ENCODE measurements around the gene MTMR2. TPM values are rescaled to one million over a fixed set of nuclear protein-coding genes. Genes with fewer than 3 reads are reported as not detected.

The MTMR2 gene
- total and polyA plus RNA-seq, 2 experiments from 2014 or later, result 26.6 to 52.6 TPM

- H3K27ac Mint-ChIP-seq, result no peak overlapping the region
- Histone ChIP-seq H3K27ac (ENCODE audit: low read depth) (no peak overlapping the region), H2AFZ (no peak overlapping the region), H3K4me2 (no peak overlapping the region), H3F3A (replicated peaks; ENCODE audit: low read depth) (no peaks in the 10 kb centered on the region), H3K9me2 (ENCODE audit: insufficient read depth) (no peaks in the 10 kb centered on the region), H3K4me3 (no peak overlapping the region), H3K79me2 (replicated peaks; ENCODE audit: insufficient read depth) (no peaks in the 10 kb centered on the region), H3K4me1 (ENCODE audit: insufficient read depth) (no peaks in the 10 kb centered on the region), H3K27me3 (ENCODE audit: insufficient read depth) (no peaks in the 10 kb centered on the region), H3K36me3 (ENCODE audit: insufficient read depth) (peaks cover 18% of the 10 kb centered on the region; the same call in 1 of the 2 replicates), H4K20me1 (replicated peaks; ENCODE audit: insufficient read depth) (peaks cover 6% of the 10 kb centered on the region; the same call in 1 of the 2 replicates)
- no peaks in the 10 kb centered on the region for H3K27me3 Mint-ChIP-seq (ENCODE audit: insufficient read depth, low read depth, poor library complexity)
- ATAC-seq, result no peak
- TF ChIP-seq CTCF (conservative IDR thresholded peaks at IDR 0.05; ENCODE audit: low read depth in 2 of 2) (no peak), JUNB (IDR thresholded peaks at IDR 0.05; ENCODE audit: unreplicated experiment) (no peak), ETS1 (IDR thresholded peaks at IDR 0.05) (no peak), EZH2phosphoT487 (IDR thresholded peaks at IDR 0.05; ENCODE audit: unreplicated experiment) (no peak), ZNF462 (CRISPR knock-in tag; IDR thresholded peaks at IDR 0.05) (no peak), EZH2 (IDR thresholded peaks at IDR 0.05; ENCODE audit: low read depth, unreplicated experiment) (no peak), REST (IDR thresholded peaks at IDR 0.05; ENCODE audit: unreplicated experiment) (no peak)
- no peak for DNase-seq (ENCODE audit: low spot score)
- no peak overlapping the region for H3K4me3 Mint-ChIP-seq
- no peaks in the 10 kb centered on the region for H3K4me1 Mint-ChIP-seq
- no peaks in the 10 kb centered on the region for H3K9me3 Mint-ChIP-seq
- H3K36me3 Mint-ChIP-seq (ENCODE audit: low read depth), result peaks cover 34% of the 10 kb centered on the region
Observed at GRCh38 chr11:95827696-95828095, 96.2 kb downstream of the MTMR2 start.

Measured in GM23338 (cell line).